Measurements from ENCODE around the gene CACNA2D3. TPM values are rescaled to one million over a fixed set of nuclear protein-coding genes. Genes with fewer than 3 reads are reported as not detected.

CACNA2D3 gene
- total RNA-seq, 4 donors from 2014 or later, result 0.30 to 9.6 (median 3.9) TPM

DNA sequence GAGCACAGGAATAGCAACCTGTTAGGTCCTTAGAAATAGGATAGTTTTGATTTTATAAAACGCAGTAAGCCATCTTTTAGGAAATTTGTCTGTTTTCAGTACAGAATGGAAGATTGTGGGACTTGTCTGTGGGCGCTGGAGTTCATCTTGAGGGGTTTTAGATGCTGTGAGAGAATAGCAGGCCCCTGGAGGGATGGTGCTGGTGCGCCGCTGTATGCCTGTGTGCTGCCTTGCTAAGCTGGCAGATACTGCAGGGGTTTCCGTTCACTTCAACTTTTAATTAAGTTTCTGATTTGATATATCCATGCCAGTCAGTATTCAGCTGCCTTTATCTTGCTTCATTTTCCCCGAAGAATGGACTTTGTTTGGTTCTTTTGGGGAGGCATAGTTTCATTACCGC lies 4.2 kb downstream of the CACNA2D3 start:
- no peaks in the 10 kb centered on the region for H3K36me3 ChIP-seq
- H3K27me3 ChIP-seq, result peaks cover 0 to 9% of the 10 kb centered on the region in 2 donors
- DNase-seq (ENCODE audit: low spot score in 2 of 2), result no peak
- no peak overlapping the region for H3K27ac ChIP-seq
- H3K4me1 ChIP-seq, result peaks cover 0 to 20% (median 0%) of the 10 kb centered on the region in 4 donors
- H3K9me3 ChIP-seq, result no peaks in the 10 kb centered on the region
- 69 to 85% methylated on average over 7 of the region's 7 CpGs for WGBS, 2 donors
- TF ChIP-seq EP300 (IDR thresholded peaks at IDR 0.05) (no peak), POLR2A (IDR thresholded peaks at IDR 0.05) (no peak)
- TF ChIP-seq, protein P1, sequence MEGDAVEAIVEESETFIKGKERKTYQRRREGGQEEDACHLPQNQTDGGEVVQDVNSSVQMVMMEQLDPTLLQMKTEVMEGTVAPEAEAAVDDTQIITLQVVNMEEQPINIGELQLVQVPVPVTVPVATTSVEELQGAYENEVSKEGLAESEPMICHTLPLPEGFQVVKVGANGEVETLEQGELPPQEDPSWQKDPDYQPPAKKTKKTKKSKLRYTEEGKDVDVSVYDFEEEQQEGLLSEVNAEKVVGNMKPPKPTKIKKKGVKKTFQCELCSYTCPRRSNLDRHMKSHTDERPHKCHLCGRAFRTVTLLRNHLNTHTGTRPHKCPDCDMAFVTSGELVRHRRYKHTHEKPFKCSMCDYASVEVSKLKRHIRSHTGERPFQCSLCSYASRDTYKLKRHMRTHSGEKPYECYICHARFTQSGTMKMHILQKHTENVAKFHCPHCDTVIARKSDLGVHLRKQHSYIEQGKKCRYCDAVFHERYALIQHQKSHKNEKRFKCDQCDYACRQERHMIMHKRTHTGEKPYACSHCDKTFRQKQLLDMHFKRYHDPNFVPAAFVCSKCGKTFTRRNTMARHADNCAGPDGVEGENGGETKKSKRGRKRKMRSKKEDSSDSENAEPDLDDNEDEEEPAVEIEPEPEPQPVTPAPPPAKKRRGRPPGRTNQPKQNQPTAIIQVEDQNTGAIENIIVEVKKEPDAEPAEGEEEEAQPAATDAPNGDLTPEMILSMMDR (IDR thresholded peaks at IDR 0.05), result no peak
- no peak overlapping the region for H3K4me3 ChIP-seq

DNA sequence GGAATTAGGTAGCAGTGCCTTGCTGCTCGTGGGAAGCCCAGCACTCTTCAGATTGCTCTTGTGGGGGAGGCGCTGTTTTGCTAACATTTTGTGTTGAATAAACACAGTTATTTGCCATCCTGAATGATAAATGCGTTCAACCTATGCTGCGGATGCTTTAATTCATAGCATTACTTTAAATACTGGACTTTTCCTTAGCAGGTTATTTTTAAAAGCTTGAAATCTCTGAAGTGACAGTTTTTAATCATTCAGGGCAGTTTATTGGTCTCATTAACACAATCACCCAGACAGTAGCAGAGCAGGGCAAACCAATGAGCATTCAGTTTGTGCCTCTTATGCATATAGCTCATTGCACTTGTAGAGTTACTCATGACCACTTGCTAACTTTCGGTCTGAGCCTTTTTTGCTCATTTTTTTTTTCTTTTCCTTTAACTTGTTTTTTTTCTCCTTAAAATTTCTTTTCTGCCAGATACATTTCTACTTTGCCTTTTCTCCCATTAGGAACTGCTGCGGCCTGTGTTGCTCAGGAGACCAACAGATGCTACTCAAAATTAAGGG lies 5.2 kb downstream of the CACNA2D3 start:
- no peak for DNase-seq (ENCODE audit: low spot score in 2 of 2)
- TF ChIP-seq, protein P1 (IDR thresholded peaks at IDR 0.05), result no peak
- TF ChIP-seq EP300 (IDR thresholded peaks at IDR 0.05) (no peak), POLR2A (IDR thresholded peaks at IDR 0.05) (no peak)
- Histone ChIP-seq H3K4me1 (peaks cover 0 to 14% (median 0%) of the 10 kb centered on the region in 4 donors), H3K27ac (no peak overlapping the region), H3K27me3 (peaks cover 0 to 9% of the 10 kb centered on the region in 2 donors), H3K9me3 (no peaks in the 10 kb centered on the region), H3K4me3 (no peak overlapping the region), H3K36me3 (no peaks in the 10 kb centered on the region)
- 83 to 85% methylated on average over 6 of the region's 6 CpGs for WGBS, 2 donors

DNA sequence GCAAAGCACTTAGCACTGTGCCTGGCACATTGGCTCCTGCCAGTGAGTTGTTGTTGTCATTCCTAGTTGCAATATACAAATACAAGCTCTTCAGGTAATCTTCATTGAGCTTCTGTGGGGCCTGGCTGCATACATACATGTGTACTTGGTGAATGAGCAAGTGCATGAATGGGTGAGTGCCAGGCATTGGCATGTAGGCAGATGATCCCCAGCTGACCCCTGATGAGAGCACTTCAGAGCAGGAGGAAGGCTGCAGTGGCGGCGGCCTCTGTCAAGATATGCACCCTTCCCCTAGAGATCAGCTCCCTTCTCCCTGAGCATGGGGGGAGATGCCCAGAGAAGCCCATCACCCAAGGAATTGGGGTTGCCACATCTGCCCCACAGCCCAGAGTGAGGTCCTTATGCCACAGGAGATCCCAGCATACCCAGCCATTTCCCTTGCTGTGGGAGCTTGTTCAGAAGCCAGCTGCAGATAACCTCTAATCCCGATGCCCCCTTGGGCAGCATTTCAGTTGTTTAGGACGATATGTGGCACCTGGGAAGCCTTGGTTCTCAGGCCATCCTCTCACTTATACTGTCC lies 8.8 kb downstream of the CACNA2D3 start:
- Histone ChIP-seq H3K4me1 (no peaks in the 10 kb centered on the region), H3K27ac (no peak overlapping the region), H3K36me3 (no peaks in the 10 kb centered on the region), H3K27me3 (no peaks in the 10 kb centered on the region), H3K9me3 (no peaks in the 10 kb centered on the region), H3K4me3 (no peak overlapping the region)
- TF ChIP-seq EP300 (IDR thresholded peaks at IDR 0.05) (no peak), POLR2A (IDR thresholded peaks at IDR 0.05) (no peak)
- TF ChIP-seq, protein P1 (IDR thresholded peaks at IDR 0.05), result no peak
- no peak for DNase-seq (ENCODE audit: low spot score in 2 of 2)
- 86 to 89% methylated on average over 4 of the region's 4 CpGs for WGBS, 2 donors

DNA sequence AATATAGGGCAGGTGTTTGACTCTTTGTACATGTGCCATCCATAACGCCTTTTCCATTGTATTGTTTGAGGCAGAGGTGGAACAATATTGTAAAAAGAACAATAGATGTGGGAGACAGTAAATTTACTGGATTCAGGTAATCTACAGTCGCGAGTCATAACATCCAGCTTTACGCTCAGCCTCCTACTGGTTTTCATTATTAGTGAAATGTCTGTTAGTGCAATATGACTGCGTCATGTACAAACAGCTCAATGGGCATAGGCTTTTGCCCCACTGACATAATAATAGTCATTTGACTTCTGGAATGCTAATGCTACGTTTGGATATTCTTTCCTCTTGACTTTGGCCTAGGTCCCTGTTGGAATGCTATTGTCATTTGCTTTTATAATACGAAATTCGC lies 9.5 kb downstream of the CACNA2D3 start:
- no peaks in the 10 kb centered on the region for H3K9me3 ChIP-seq
- TF ChIP-seq EP300 (IDR thresholded peaks at IDR 0.05), result no peak
- TF ChIP-seq POLR2A (IDR thresholded peaks at IDR 0.05), result no peak
- TF ChIP-seq, protein P1 (IDR thresholded peaks at IDR 0.05), result no peak
- 69 to 70% methylated on average over 8 of the region's 8 CpGs for WGBS, 2 donors

DNA sequence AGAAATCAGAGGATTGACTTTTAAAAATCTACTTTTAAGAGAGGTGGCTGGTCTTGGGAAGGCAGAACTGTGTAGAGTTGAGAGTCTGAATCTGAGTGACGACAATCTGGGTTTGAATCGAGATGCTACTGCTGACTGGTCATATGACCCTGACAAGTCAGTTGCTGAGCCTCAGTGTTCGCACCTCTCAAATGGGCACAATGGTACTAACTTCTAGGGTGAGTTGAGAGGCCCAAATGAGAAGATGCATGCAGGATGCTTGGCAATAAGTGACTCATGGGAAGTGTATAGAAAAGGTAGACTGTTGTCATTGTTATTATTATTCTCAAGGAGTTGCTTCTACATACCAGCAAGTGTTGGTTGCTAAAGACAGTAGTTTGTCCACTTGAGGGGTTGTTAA lies 10.3 kb downstream of the CACNA2D3 start:
- TF ChIP-seq EP300 (IDR thresholded peaks at IDR 0.05) (no peak), POLR2A (IDR thresholded peaks at IDR 0.05) (no peak)
- TF ChIP-seq, protein P1 (IDR thresholded peaks at IDR 0.05), result no peak
- no peak overlapping the region for H3K27ac ChIP-seq
- no peaks in the 10 kb centered on the region for H3K9me3 ChIP-seq
- no peak for DNase-seq (ENCODE audit: low spot score in 2 of 2)
- H3K4me1 ChIP-seq, result no peaks in the 10 kb centered on the region
- WGBS, 2 donors, result 87 to 88% methylated on average over 3 of the region's 3 CpGs
- no peaks in the 10 kb centered on the region for H3K36me3 ChIP-seq
- H3K27me3 ChIP-seq, result no peaks in the 10 kb centered on the region
- H3K4me3 ChIP-seq, result no peak overlapping the region

More for the DNA sequence above, 9.5 kb downstream of the CACNA2D3 start:
- H3K36me3 ChIP-seq, result no peaks in the 10 kb centered on the region
- no peak overlapping the region for H3K27ac ChIP-seq
- H3K4me1 ChIP-seq, result no peaks in the 10 kb centered on the region
- DNase-seq (ENCODE audit: low spot score in 2 of 2), result no peak
- H3K27me3 ChIP-seq, result no peaks in the 10 kb centered on the region
- H3K4me3 ChIP-seq, result no peak overlapping the region

Measured in tibial nerve (tissue), 4 donors.